ENCODE measurements around the gene KMT5C. TPM values are rescaled to one million over a fixed set of nuclear protein-coding genes. Genes with fewer than 3 reads are reported as not detected.

The KMT5C gene
- total RNA-seq, 5 donors from 2014 or later (not counting 1 experiment from before 2014, with no cell fraction given) = 24.4 to 71.8 (median 30.7) TPM

- Mint-ChIP-seq H3K4me3 (peak within 1 kb of the TSS; percentile 98 to 100 (median 98)), H3K27me3 (no peaks in the 10 kb centered on the region), H3K36me3 (peaks cover 28% of the 10 kb centered on the region), H3K9me3 (no peaks in the 10 kb centered on the region), H3K4me1 (peaks cover 58 to 67% (median 64%) of the 10 kb centered on the region in 3 donors), H3K27ac (peak within 1 kb of the TSS; percentile 98 to 99)
- CTCF ChIA-PET = interaction anchor here in 1 of 2 donors (0.6 to 2.1 kb wide), 2 partner anchors 45 to 295 kb away, joined by 6 to 9 read pairs; partner anchors contain the start of gene KMT5C
- 17% methylated on average over 70 of the region's 72 CpGs for WGBS (ENCODE audit: insufficient coverage)
- DNase-seq = peak in 14 of 35 experiments; percentile 20 to 55 (median 36)
- ATAC-seq (replicated peaks in 1 of 4) = peak in 2 of 4 experiments; percentile 13 to 18
- Histone ChIP-seq H3K27me3 (replicated peaks in 1 of 2; ENCODE audit: control insufficient read depth in 2 of 2, extremely low read depth in 1 of 2, insufficient read depth in 2 of 2, low read length in 1 of 2) (no peaks in the 10 kb centered on the region), H3K9me3 (no peaks in the 10 kb centered on the region), H3K4me3 (ENCODE audit: control insufficient read depth in 1 of 2, extremely low read depth in 1 of 2, low read length in 1 of 2) (peak within 1 kb of the TSS; percentile 97 to 99), H3K36me3 (ENCODE audit: control insufficient read depth in 2 of 2, extremely low read depth in 1 of 2, insufficient read depth in 1 of 2, low read length in 1 of 2) (peaks cover 4 to 30% of the 10 kb centered on the region in 2 donors), H3K4me1 (ENCODE audit: control insufficient read depth in 1 of 2, extremely low read depth in 1 of 2, insufficient read depth in 2 of 2, low read length in 2 of 2) (peaks cover 26 to 57% of the 10 kb centered on the region in 2 experiments), H3K27ac (ENCODE audit: low read length) (peak within 1 kb of the TSS; percentile 81)
- POLR2A ChIA-PET = interaction anchor here (0.5 to 1.2 kb wide), 5 partner anchors 16 to 107 kb away, joined by 3 to 7 read pairs (median 4); partner anchors contain the start of genes KMT5C (in 1 of the 2), UBE2S (in 1 of the 2) and ZNF628 (in 1 of the 2)
These were observed 44.6 kb downstream of the KMT5C start, which contains the start of gene TMEM238 for GRCh38 chr19:55384131-55384919. Gene TMEM238 (minus strand): TSS chr19:55384292. CDS start chr19:55384259, 33 bp downstream.

- H3K9me3 ChIP-seq = no peaks in the 10 kb centered on the region
- peak; percentile 90 to 99 (median 96) for DNase-seq
- no peaks in the 10 kb centered on the region for H3K27me3 Mint-ChIP-seq
- H3K27me3 ChIP-seq (replicated peaks in 1 of 2; ENCODE audit: control insufficient read depth in 2 of 2, extremely low read depth in 1 of 2, insufficient read depth in 2 of 2, low read length in 1 of 2) = no peaks in the 10 kb centered on the region
- peak; percentile 79 to 86 (median 82) for ATAC-seq (replicated peaks in 1 of 4)
- peak overlapping the region; percentile 98 to 99 for H3K27ac Mint-ChIP-seq
- peak overlapping the region; percentile 81 for H3K27ac ChIP-seq (ENCODE audit: low read length)
- ChIA-PET CTCF (interaction anchor here in 1 of 2 donors (2.1 kb wide), 1 partner anchor 46 kb away, joined by 9 read pairs; the partner anchor contains the start of gene KMT5C), POLR2A (interaction anchor here (0.5 to 0.6 kb wide), 3 partner anchors 23 to 91 kb away, joined by 3 to 4 read pairs (median 4); partner anchors contain the start of genes KMT5C (in 1 of the 2), UBE2S (in 1 of the 2) and ZNF628 (in 1 of the 2))
- 9% methylated on average over 27 of the region's 34 CpGs for WGBS (ENCODE audit: insufficient coverage)
- H3K36me3 Mint-ChIP-seq = peaks cover 35% of the 10 kb centered on the region
- H3K4me3 Mint-ChIP-seq = peak overlapping the region; percentile 98 to 100 (median 98)
- H3K4me1 Mint-ChIP-seq = peaks cover 66 to 73% (median 72%) of the 10 kb centered on the region in 3 donors
- H3K4me1 ChIP-seq (ENCODE audit: control insufficient read depth in 1 of 2, extremely low read depth in 1 of 2, insufficient read depth in 2 of 2, low read length in 2 of 2) = peaks cover 26 to 65% of the 10 kb centered on the region in 2 experiments
- H3K36me3 ChIP-seq (ENCODE audit: control insufficient read depth in 2 of 2, extremely low read depth in 1 of 2, insufficient read depth in 1 of 2, low read length in 1 of 2) = peaks cover 4 to 37% of the 10 kb centered on the region in 2 donors
- H3K9me3 Mint-ChIP-seq = no peaks in the 10 kb centered on the region
- peak overlapping the region; percentile 97 to 99 for H3K4me3 ChIP-seq (ENCODE audit: control insufficient read depth in 1 of 2, extremely low read depth in 1 of 2, low read length in 1 of 2)
These were observed 45.4 kb downstream of the KMT5C start for GRCh38 chr19:55384920-55385723.

- Histone ChIP-seq H3K4me3 (ENCODE audit: control insufficient read depth in 1 of 2, extremely low read depth in 1 of 2, low read length in 1 of 2) (peak within 1 kb of the TSS; percentile 97 to 99), H3K9me3 (no peaks in the 10 kb centered on the region), H3K27me3 (replicated peaks in 1 of 2; ENCODE audit: control insufficient read depth in 2 of 2, extremely low read depth in 1 of 2, insufficient read depth in 2 of 2, low read length in 1 of 2) (no peaks in the 10 kb centered on the region), H3K4me1 (ENCODE audit: control insufficient read depth in 1 of 2, extremely low read depth in 1 of 2, insufficient read depth in 2 of 2, low read length in 2 of 2) (peaks cover 26 to 71% of the 10 kb centered on the region in 2 experiments), H3K27ac (ENCODE audit: low read length) (peak within 1 kb of the TSS; percentile 81), H3K36me3 (ENCODE audit: control insufficient read depth in 2 of 2, extremely low read depth in 1 of 2, insufficient read depth in 1 of 2, low read length in 1 of 2) (peaks cover 8 to 45% of the 10 kb centered on the region in 2 donors)
- peak; percentile 80 to 83 (median 81) for ATAC-seq (replicated peaks in 1 of 4)
- ChIA-PET POLR2A (no interaction called here), CTCF (no interaction called here)
- peak within 1 kb of the TSS; percentile 98 to 100 (median 98) for H3K4me3 Mint-ChIP-seq
- peaks cover 73 to 81% (median 78%) of the 10 kb centered on the region in 3 donors for H3K4me1 Mint-ChIP-seq
- WGBS (ENCODE audit: insufficient coverage) = under 1% methylated on average over 68 of the region's 68 CpGs
- peaks cover 39% of the 10 kb centered on the region for H3K36me3 Mint-ChIP-seq
- peak within 1 kb of the TSS; percentile 98 to 99 for H3K27ac Mint-ChIP-seq
- no peaks in the 10 kb centered on the region for H3K27me3 Mint-ChIP-seq
- peak; percentile 94 to 100 (median 98) for DNase-seq
- no peaks in the 10 kb centered on the region for H3K9me3 Mint-ChIP-seq
These were observed 46.2 kb downstream of the KMT5C start, which contains the start of gene RPL28 for GRCh38 chr19:55385724-55386492. Gene RPL28 (plus strand): TSS chr19:55385932. CDS start chr19:55386358, 426 bp downstream.

- Mint-ChIP-seq H3K27me3 (no peaks in the 10 kb centered on the region), H3K27ac (peak overlapping the region; percentile 98 to 99), H3K9me3 (no peaks in the 10 kb centered on the region), H3K36me3 (peaks cover 37% of the 10 kb centered on the region), H3K4me3 (peak overlapping the region; percentile 98 to 100 (median 98)), H3K4me1 (peaks cover 76 to 81% (median 80%) of the 10 kb centered on the region in 3 donors)
- peaks cover 11 to 49% of the 10 kb centered on the region in 2 donors for H3K36me3 ChIP-seq (ENCODE audit: control insufficient read depth in 2 of 2, extremely low read depth in 1 of 2, insufficient read depth in 1 of 2, low read length in 1 of 2)
- peak overlapping the region; percentile 97 to 99 for H3K4me3 ChIP-seq (ENCODE audit: control insufficient read depth in 1 of 2, extremely low read depth in 1 of 2, low read length in 1 of 2)
- DNase-seq = no peak
- 0% methylated on average over 33 of the region's 33 CpGs for WGBS (ENCODE audit: insufficient coverage)
- H3K27me3 ChIP-seq (replicated peaks in 1 of 2; ENCODE audit: control insufficient read depth in 2 of 2, extremely low read depth in 1 of 2, insufficient read depth in 2 of 2, low read length in 1 of 2) = no peaks in the 10 kb centered on the region
- ChIA-PET POLR2A (interaction anchor here (1.1 to 1.6 kb wide), 3 partner anchors 21 to 47 kb away, joined by 3 to 7 read pairs (median 6); partner anchors contain the start of genes UBE2S (in 2 of the 2) and KMT5C (in 1 of the 2)), CTCF (no interaction called here)
- H3K4me1 ChIP-seq (ENCODE audit: control insufficient read depth in 1 of 2, extremely low read depth in 1 of 2, insufficient read depth in 2 of 2, low read length in 2 of 2) = peaks cover 26 to 77% of the 10 kb centered on the region in 2 experiments
- no peak for ATAC-seq (replicated peaks in 1 of 4)
- H3K27ac ChIP-seq (ENCODE audit: low read length) = peak overlapping the region; percentile 81
- no peaks in the 10 kb centered on the region for H3K9me3 ChIP-seq
These were observed 46.9 kb downstream of the KMT5C start for GRCh38 chr19:55386493-55386971.

- peaks cover 26 to 71% of the 10 kb centered on the region in 2 experiments for H3K4me1 ChIP-seq (ENCODE audit: control insufficient read depth in 1 of 2, extremely low read depth in 1 of 2, insufficient read depth in 2 of 2, low read length in 2 of 2)
- peaks cover 66 to 70% (median 67%) of the 10 kb centered on the region in 3 donors for H3K4me1 Mint-ChIP-seq
- peaks cover 11 to 55% of the 10 kb centered on the region in 2 donors for H3K36me3 ChIP-seq (ENCODE audit: control insufficient read depth in 2 of 2, extremely low read depth in 1 of 2, insufficient read depth in 1 of 2, low read length in 1 of 2)
- no peaks in the 10 kb centered on the region for H3K9me3 Mint-ChIP-seq
- ChIA-PET CTCF (no interaction called here), POLR2A (interaction anchor here (0.6 to 1.6 kb wide), 7 partner anchors 15 to 212 kb away, joined by 3 to 7 read pairs (median 3); partner anchors contain the start of genes UBE2S (in 2 of the 2), KMT5C (in 1 of the 2) and ZNF524 (in 1 of the 2))
- H3K4me3 ChIP-seq (ENCODE audit: control insufficient read depth in 1 of 2, extremely low read depth in 1 of 2, low read length in 1 of 2) = peak overlapping the region in 1 of 2 donors; percentile 12
- no peak for DNase-seq
- H3K9me3 ChIP-seq = no peaks in the 10 kb centered on the region
- no peaks in the 10 kb centered on the region for H3K27me3 ChIP-seq (replicated peaks in 1 of 2; ENCODE audit: control insufficient read depth in 2 of 2, extremely low read depth in 1 of 2, insufficient read depth in 2 of 2, low read length in 1 of 2)
- peaks cover 36% of the 10 kb centered on the region for H3K36me3 Mint-ChIP-seq
- H3K27ac ChIP-seq (ENCODE audit: low read length) = peak overlapping the region; percentile 31
- peak overlapping the region; percentile 98 to 100 (median 98) for H3K4me3 Mint-ChIP-seq
- WGBS (ENCODE audit: insufficient coverage) = 76% methylated on average over 6 of the region's 24 CpGs
- ATAC-seq (replicated peaks in 1 of 4) = no peak
- no peaks in the 10 kb centered on the region for H3K27me3 Mint-ChIP-seq
- peak overlapping the region; percentile 78 to 98 for H3K27ac Mint-ChIP-seq
These were observed 48.2 kb downstream of the KMT5C start for GRCh38 chr19:55387736-55388497.

Measured in T-cell (primary cell).